HepG2 (cell line): ENCODE measurements around the gene CARHSP1. TPM values are rescaled to one million over a fixed set of nuclear protein-coding genes. Genes with fewer than 3 reads are reported as not detected.

Source experiments
- ADNP ChIP-seq: sonication (generic); formaldehyde crosslinking; IDR thresholded peaks from 2 replicates; pipeline ENCODE4 v1.4.0; 2020; ENCODE audit warnings: missing genetic modification reagents
- AKNA ChIP-seq: sonication (generic); formaldehyde crosslinking; IDR thresholded peaks from 2 replicates; pipeline ENCODE4 v1.4.0; 2020; ENCODE audit warnings: missing genetic modification reagents, borderline replicate concordance
- CREBL2 ChIP-seq: sonication (generic); formaldehyde crosslinking; IDR thresholded peaks from 2 replicates; pipeline ENCODE4 v1.8.1; 2023; ENCODE audit warnings: missing genetic modification reagents, mild to moderate bottlenecking, borderline replicate concordance
- DDIT3 ChIP-seq: sonication (generic); formaldehyde crosslinking; IDR thresholded peaks from 2 replicates; pipeline ENCODE4 v1.4.0; 2020; ENCODE audit warnings: mild to moderate bottlenecking, missing genetic modification reagents
- FOXJ3 ChIP-seq: sonication (generic); formaldehyde crosslinking; IDR thresholded peaks from 2 replicates; pipeline ENCODE4 v1.4.0; 2020; ENCODE audit warnings: missing genetic modification reagents, mild to moderate bottlenecking, borderline replicate concordance
- GATAD2A ChIP-seq: IDR thresholded peaks from 2 replicates; pipeline ENCODE4 v1.6.1; 2016
- HBP1 ChIP-seq: IDR thresholded peaks from 2 replicates; pipeline ENCODE4 v1.6.1; 2016; ENCODE audit warnings: low read depth, control low read depth
- KDM2A ChIP-seq: sonication (generic); formaldehyde crosslinking; IDR thresholded peaks from 2 replicates; pipeline ENCODE4 v1.4.0; 2020; ENCODE audit warnings: low read depth, missing genetic modification reagents, borderline replicate concordance
- KLF6 ChIP-seq: IDR thresholded peaks from 2 replicates; pipeline ENCODE4 v1.8.0; 2016; ENCODE audit warnings: missing biosample characterization, missing genetic modification reagents
- KMT2A ChIP-seq: sonication (generic); formaldehyde crosslinking; IDR thresholded peaks from 2 replicates; pipeline ENCODE4 v1.4.0; 2020; ENCODE audit warnings: missing genetic modification reagents
- MYC ChIP-seq: sonication (generic); formaldehyde crosslinking; IDR thresholded peaks from 2 replicates; pipeline ENCODE4 v1.9.0; 2021; ENCODE audit warnings: missing genetic modification reagents, borderline replicate concordance
- U2AF2 ChIP-seq: fragments of 200-400 bp; formaldehyde crosslinking; IDR thresholded peaks from 2 replicates; pipeline ENCODE4 v1.6.1; 2017; ENCODE audit warnings: low read depth, mild to moderate bottlenecking, low read length
- ZBTB20 ChIP-seq: sonication (generic); formaldehyde crosslinking; IDR thresholded peaks from 2 replicates; pipeline ENCODE4 v1.8.1; 2023; ENCODE audit warnings: missing genetic modification reagents, low read depth, mild to moderate bottlenecking, borderline replicate concordance
- ZBTB44 ChIP-seq: sonication (generic); formaldehyde crosslinking; IDR thresholded peaks from 2 replicates; pipeline ENCODE4 v1.4.0; 2020; ENCODE audit warnings: missing genetic modification reagents
- ZFP62 ChIP-seq: sonication (generic); formaldehyde crosslinking; IDR thresholded peaks from 2 replicates; pipeline ENCODE4 v1.4.0; 2020; ENCODE audit warnings: missing genetic modification reagents
- ZNF205 ChIP-seq: IDR thresholded peaks from 2 replicates; pipeline ENCODE4 v1.6.1; 2018; ENCODE audit warnings: missing biosample characterization, missing genetic modification reagents
- ZNF274 ChIP-seq: sonication (generic); formaldehyde crosslinking; IDR thresholded peaks from 2 replicates; pipeline ENCODE4 v1.5.1; 2020; ENCODE audit warnings: mild to moderate bottlenecking, missing genetic modification reagents
- ZNF557 ChIP-seq: sonication (generic); formaldehyde crosslinking; IDR thresholded peaks from 2 replicates; pipeline ENCODE4 v1.4.0; 2020; ENCODE audit warnings: missing genetic modification reagents
- ZNF772 ChIP-seq: sonication (generic); formaldehyde crosslinking; IDR thresholded peaks from 2 replicates; pipeline ENCODE4 v1.5.0; 2020; ENCODE audit warnings: mild to moderate bottlenecking, missing genetic modification reagents
- polyA plus RNA-seq, 8 experiments: library from polyadenylated mRNA; depleted of rRNA in 3 of 8; stranded (reverse) in 7 of 8; unstranded in 1 of 8; fragments of >200 nt; fragmentation: Illumina TruSeq in 4 of 8; extraction: Trizol in 4 of 8; gene quantifications; 2 replicates each; pipeline versions ENCODE4 v1.2.1 to v1.2.3, GENCODE V29; 2011 to 2016; ENCODE audit warnings: low read depth in 4 of 8, missing spikeins in 1 of 8, mixed read lengths in 1 of 8; ENCODE audit not compliant: insufficient read depth in 1 of 8
- total RNA-seq, 5 experiments: library from RNA; depleted of rRNA; stranded (reverse); fragments of >200 nt; fragmentation: Illumina TruSeq; extraction: Trizol; gene quantifications; 2 replicates each; pipeline ENCODE4 v1.2.3, GENCODE V29; 2016; ENCODE audit warnings: low read depth in 1 of 5

CARHSP1 gene
- total and polyA plus RNA-seq, 2 of the 13 experiments (the other 11 are each of a cell fraction or from before 2014, with no cell fraction given), result 173 to 345 TPM

GRCh38 chr16:8878523-8878911, 9.7 kb upstream of the CARHSP1 start (continued):
- TF ChIP-seq HBP1 (CRISPR knock-in tag) (no peak), ZNF772 (0 out of 2 replicates have a peak, but pooled peaks have one; percentile 71), FOXJ3 (CRISPR knock-in tag) (no peak), U2AF2 (no peak), AKNA (CRISPR knock-in tag) (no peak), KMT2A (no peak), ZNF205 (CRISPR knock-in tag) (no peak), ZNF274 (CRISPR knock-in tag) (no peak), ADNP (CRISPR knock-in tag) (no peak), ZBTB20 (CRISPR knock-in tag) (no peak), MYC (no peak), KDM2A (CRISPR knock-in tag) (no peak), ZFP62 (CRISPR knock-in tag) (no peak), ZBTB44 (CRISPR knock-in tag) (no peak), DDIT3 (CRISPR knock-in tag) (no peak), CREBL2 (CRISPR knock-in tag) (no peak), GATAD2A (CRISPR knock-in tag) (0 out of 2 replicates have a peak, but pooled peaks have one; percentile 48), KLF6 (no peak), ZNF557 (CRISPR knock-in tag) (no peak)
